Endothelial cell of umbilical vein (primary cell): ENCODE data around the gene CDK4. TPM values are rescaled to one million over a fixed set of nuclear protein-coding genes. Genes with fewer than 3 reads are reported as not detected.
A peak's percentile ranks its signal among the peaks of the same experiment; 100 is the strongest.

Experiments used
- BruUV-seq: library from RNA; stranded (reverse); fragments of 400-500 nt; replicated peaks from 2 replicates; lab custom pipeline; 2021; lab: Mats Ljungman, UMichigan
- CTCF ChIA-PET: fragments of 300-600, 350-600 bp; sonication (Branson Sonifier 250); formaldehyde crosslinking; loops from one replicate; lab custom pipeline; 2021; ENCODE audit warnings: antibody characterized with exemption, inconsistent platforms; lab: Charles Lee
- POLR2A ChIA-PET: fragments of 300-600, 350-600 bp; sonication (Branson Sonifier 250); formaldehyde crosslinking; loops from one replicate; lab custom pipeline; 2021; ENCODE audit warnings: antibody characterized with exemption, inconsistent platforms; lab: Charles Lee
- DNase-seq: peaks from one replicate; pipeline ENCODE4 v3.0.0-alpha.2; 2011; ENCODE audit warnings: low read depth, low spot score
- FAIRE-seq: peaks from 2 replicates; lab custom pipeline; 2011; peaks lifted over from hg19 to GRCh38; lab: Jason Lieb, UNC
- H2AFZ ChIP-seq: 2 replicates; pipeline ENCODE4 v1.6.0; 2012; ENCODE audit warnings: low read depth, low read length, control low read depth, inconsistent platforms
- H3K27ac ChIP-seq: 2 replicates; pipeline ENCODE4 v1.5.1; 2011; ENCODE audit warnings: low read depth, mild to moderate bottlenecking, control low read depth, low read length, moderate library complexity; ENCODE audit not compliant: insufficient read depth
- H3K27me3 ChIP-seq, 2 experiments: 2 replicates each; pipeline versions ENCODE4 v1.6.0 to v1.6.1; 2011; ENCODE audit warnings: low read length in 2 of 2, mixed read lengths in 1 of 2; ENCODE audit not compliant: control insufficient read depth in 2 of 2, insufficient read depth in 2 of 2
- H3K36me3 ChIP-seq, 2 experiments: 2 replicates in 1 of 2; 3 replicates in 1 of 2; pipeline ENCODE4 v1.5.1; 2011; ENCODE audit warnings: low read length in 2 of 2, mild to moderate bottlenecking in 1 of 2, moderate library complexity in 1 of 2; ENCODE audit not compliant: control insufficient read depth in 2 of 2, insufficient read depth in 2 of 2; ENCODE audit errors: extremely low read depth in 1 of 2
- H3K4me1 ChIP-seq: 3 replicates; pipeline ENCODE4 v1.5.1; 2011; ENCODE audit warnings: mild to moderate bottlenecking, low read length; ENCODE audit not compliant: control insufficient read depth, insufficient read depth; ENCODE audit errors: extremely low read depth
- H3K4me2 ChIP-seq: 2 replicates; pipeline ENCODE4 v1.6.1; 2011; ENCODE audit warnings: low read length, control low read depth, mixed read lengths; ENCODE audit not compliant: insufficient read depth
- H3K4me3 ChIP-seq, 3 experiments: fragments of 200-600 bp in 1 of 3; sonication (generic), shearing (Covaris generic) in 1 of 3; replicated peaks in 1 of 3; 2 replicates each; pipeline ENCODE4 v1.5.1; 2011 to 2016; ENCODE audit warnings: control low read depth in 3 of 3, low read length in 3 of 3, mild to moderate bottlenecking in 2 of 3, inconsistent platforms in 1 of 3, low read depth in 1 of 3, moderate library complexity in 1 of 3; ENCODE audit not compliant: insufficient read depth in 1 of 3
- H3K79me2 ChIP-seq: 2 replicates; pipeline ENCODE4 v1.6.0; 2012; ENCODE audit warnings: low read length, inconsistent platforms; ENCODE audit not compliant: control insufficient read depth, insufficient read depth
- H3K9ac ChIP-seq: replicated peaks from 2 replicates; pipeline ENCODE3; 2011; ENCODE audit warnings: low read length, control low read depth; ENCODE audit not compliant: insufficient read depth; ENCODE audit errors: extremely low read depth
- H3K9me1 ChIP-seq: replicated peaks from 3 replicates; pipeline ENCODE4 v1.6.0; 2011; ENCODE audit warnings: mild to moderate bottlenecking, low read length; ENCODE audit not compliant: control insufficient read depth, insufficient read depth; ENCODE audit errors: extremely low read depth
- H3K9me3 ChIP-seq: replicated peaks from 2 replicates; pipeline ENCODE4 v1.5.1; 2012; ENCODE audit warnings: low read length, inconsistent platforms; ENCODE audit not compliant: control insufficient read depth, insufficient read depth
- H4K20me1 ChIP-seq: replicated peaks from 2 replicates; pipeline ENCODE3; 2011; ENCODE audit warnings: mild to moderate bottlenecking, low read length; ENCODE audit not compliant: control insufficient read depth, insufficient read depth; ENCODE audit errors: extremely low read depth
- EZH2 ChIP-seq: IDR thresholded peaks from 2 replicates; pipeline ENCODE4 v1.6.1; 2012; ENCODE audit warnings: borderline replicate concordance, low read depth, mild to moderate bottlenecking, moderate library complexity, low read length, inconsistent platforms; ENCODE audit not compliant: severe bottlenecking
- FOS ChIP-seq: IDR thresholded peaks from 2 replicates; pipeline ENCODE4 v1.6.1; 2011; ENCODE audit warnings: mild to moderate bottlenecking, low read length, moderate library complexity, borderline replicate concordance; ENCODE audit not compliant: insufficient read depth
- POLR2A ChIP-seq: IDR thresholded peaks from 2 replicates; pipeline ENCODE4 v1.6.1; 2012; ENCODE audit warnings: low read depth, mild to moderate bottlenecking, control low read depth, low read length
- POLR2AphosphoS5 ChIP-seq: IDR thresholded peaks from 2 replicates; pipeline ENCODE4 v1.6.1; 2012; ENCODE audit warnings: low read depth, mild to moderate bottlenecking, control low read depth, low read length, moderate library complexity; ENCODE audit not compliant: insufficient read depth
- dilution Hi-C: fragments of 300-500 bp; cut with MboI; formaldehyde crosslinking; loops from one replicate; pipeline ENCODE4 v1.15.0; 2019; ENCODE audit warnings: low sequenced_read_pairs; ENCODE audit not compliant: extremely low pct_ligation_motif_present
- intact Hi-C: fragments of 100-400 bp; cut with micrococcal nuclease; formaldehyde crosslinking; loops from one replicate; pipeline ENCODE4 v1.10.0; 2022
- polyA plus RNA-seq, 4 experiments: library from polyadenylated mRNA; depleted of rRNA in 3 of 4; stranded (reverse) in 3 of 4; unstranded in 1 of 4; fragments of >200 nt; gene quantifications; 2 replicates each; pipeline versions ENCODE4 v1.2.1 to v1.2.3, GENCODE V29; 2011 to 2012; ENCODE audit warnings: missing spikeins in 1 of 4
- total RNA-seq: library from RNA; stranded (reverse); gene quantifications from 2 replicates; pipeline ENCODE4 v1.2.3, GENCODE V29; 2021
- TF ChIP-seq, protein P1 (sequence below), 2 donors: IDR thresholded peaks; 1 replicate in 1 of 2; 2 replicates in 1 of 2; pipeline ENCODE4 v1.5.1; 2011; ENCODE audit warnings: low read length in 2 of 2, mild to moderate bottlenecking in 2 of 2, moderate library complexity in 2 of 2, control low read depth in 1 of 2, inconsistent platforms in 1 of 2, low read depth in 1 of 2; ENCODE audit not compliant: insufficient read depth in 1 of 2; ENCODE audit errors: extremely low read depth in 1 of 2

The CDK4 gene
- total and polyA plus RNA-seq, 2 donors (not counting 3 experiments of a cell fraction or from before 2014, with no cell fraction given) = 171 to 332 TPM

DNA sequence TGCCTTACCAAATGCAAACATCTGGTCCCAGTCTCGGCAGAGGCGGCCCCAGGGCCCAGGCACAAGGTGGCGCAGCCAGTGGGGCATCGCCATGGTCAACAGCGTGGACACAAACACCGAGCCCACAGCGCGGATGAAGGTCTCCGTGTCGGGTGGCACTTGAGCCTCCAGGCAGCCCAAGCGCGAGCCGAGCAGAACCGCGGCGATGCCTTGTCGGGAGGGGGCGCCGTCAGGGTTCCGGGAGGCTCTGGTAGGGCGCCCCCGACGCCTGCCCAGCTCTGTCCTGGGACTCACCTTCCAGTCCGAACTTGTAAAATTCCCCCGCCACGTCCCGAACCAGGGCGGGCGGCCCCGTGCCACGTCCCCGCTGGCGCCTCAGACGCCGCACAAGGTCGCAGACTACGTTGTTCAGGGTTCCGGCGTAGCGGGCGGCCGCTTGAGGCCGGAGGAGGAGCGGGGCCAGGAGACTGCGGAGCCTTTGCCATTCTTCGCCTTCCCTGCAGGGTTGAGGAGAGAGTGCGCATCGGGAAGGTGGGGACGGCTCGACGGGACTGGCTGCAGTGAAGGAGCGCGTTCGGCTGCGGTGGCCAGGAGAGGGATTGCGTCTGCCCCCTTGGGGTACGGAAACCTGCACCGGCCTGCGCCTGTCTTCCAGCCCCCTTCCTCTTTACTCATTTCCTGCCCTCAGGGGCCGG is 13.0 kb upstream of the CDK4 start:
- ChIA-PET POLR2A (no interaction called here), CTCF (interaction anchor here (0.7 to 4.6 kb wide), 3 partner anchors 9 to 18 kb away, joined by 3 to 48 read pairs (median 3); partner anchors contain the start of genes CDK4, MARCHF9 and TSFM)
- peak overlapping the region; percentile 60 for H3K4me2 ChIP-seq

More for the DNA sequence above, 13.0 kb upstream of the CDK4 start:
- intact Hi-C loops = no loop called here
- H4K20me1 ChIP-seq = no peaks in the 10 kb centered on the region
- H3K9me1 ChIP-seq = no peaks in the 10 kb centered on the region
- H3K4me3 ChIP-seq = peak overlapping the region in 1 of 3 experiments; percentile 23
- TF ChIP-seq, protein P1, sequence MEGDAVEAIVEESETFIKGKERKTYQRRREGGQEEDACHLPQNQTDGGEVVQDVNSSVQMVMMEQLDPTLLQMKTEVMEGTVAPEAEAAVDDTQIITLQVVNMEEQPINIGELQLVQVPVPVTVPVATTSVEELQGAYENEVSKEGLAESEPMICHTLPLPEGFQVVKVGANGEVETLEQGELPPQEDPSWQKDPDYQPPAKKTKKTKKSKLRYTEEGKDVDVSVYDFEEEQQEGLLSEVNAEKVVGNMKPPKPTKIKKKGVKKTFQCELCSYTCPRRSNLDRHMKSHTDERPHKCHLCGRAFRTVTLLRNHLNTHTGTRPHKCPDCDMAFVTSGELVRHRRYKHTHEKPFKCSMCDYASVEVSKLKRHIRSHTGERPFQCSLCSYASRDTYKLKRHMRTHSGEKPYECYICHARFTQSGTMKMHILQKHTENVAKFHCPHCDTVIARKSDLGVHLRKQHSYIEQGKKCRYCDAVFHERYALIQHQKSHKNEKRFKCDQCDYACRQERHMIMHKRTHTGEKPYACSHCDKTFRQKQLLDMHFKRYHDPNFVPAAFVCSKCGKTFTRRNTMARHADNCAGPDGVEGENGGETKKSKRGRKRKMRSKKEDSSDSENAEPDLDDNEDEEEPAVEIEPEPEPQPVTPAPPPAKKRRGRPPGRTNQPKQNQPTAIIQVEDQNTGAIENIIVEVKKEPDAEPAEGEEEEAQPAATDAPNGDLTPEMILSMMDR (IDR thresholded peaks at IDR 0.05; ENCODE audit: extremely low read depth in 1 of 2, insufficient read depth in 1 of 2, low read depth in 1 of 2, low read length in 2 of 2) = peak; percentile 34 to 57
- TF ChIP-seq POLR2A = no peak
- TF ChIP-seq POLR2AphosphoS5 = peak; percentile 19
- TF ChIP-seq EZH2 = peak; percentile 90
- no peak for TF ChIP-seq FOS
- DNase-seq (peak; percentile 44), FAIRE-seq (peak; percentile 55)
- peak overlapping the region; percentile 30 for H2AFZ ChIP-seq
- peaks cover 17% of the 10 kb centered on the region for H3K4me1 ChIP-seq
- no peak overlapping the region for H3K27ac ChIP-seq
- dilution Hi-C loops = no loop called here
- peaks cover 0 to 2% of the 10 kb centered on the region in 2 experiments for H3K36me3 ChIP-seq
- no peak overlapping the region for H3K9ac ChIP-seq
- no peaks in the 10 kb centered on the region for H3K9me3 ChIP-seq
- H3K79me2 ChIP-seq = no peaks in the 10 kb centered on the region
- BruUV-seq = no TSS peak
- peaks cover 35 to 38% of the 10 kb centered on the region in 2 experiments for H3K27me3 ChIP-seq
